Measurements from ENCODE around the gene BLACAT1.
A peak's percentile ranks its signal among the peaks of the same experiment; 100 is the strongest.

The BLACAT1 gene

GRCh38 chr1:205451202-205451601 lies 4.6 kb downstream of the BLACAT1 start:
- TF ChIP-seq EP300 (IDR thresholded peaks at IDR 0.05; ENCODE audit: borderline replicate concordance), result no peak; the same call in 1 of the 2 replicates
- TF ChIP-seq TEAD4 (IDR thresholded peaks at IDR 0.05), result peak; percentile 48
- no peak for TF ChIP-seq REST (IDR thresholded peaks at IDR 0.05; ENCODE audit: low read depth)
- 0 out of 2 replicates have a peak, but pooled peaks have one; percentile 12 for TF ChIP-seq MAX (IDR thresholded peaks at IDR 0.05)

- TF ChIP-seq CEBPB (IDR thresholded peaks at IDR 0.05) (no peak), EGR1 (IDR thresholded peaks at IDR 0.05) (no peak), EP300 (IDR thresholded peaks at IDR 0.05; ENCODE audit: borderline replicate concordance) (no peak; the same call in 1 of the 2 replicates), YY1 (IDR thresholded peaks at IDR 0.05; ENCODE audit: low read depth) (0 out of 2 replicates have a peak, but pooled peaks have one; percentile 11)
These were observed 5.4 kb downstream of the BLACAT1 start for GRCh38 chr1:205450448-205450847.

GRCh38 chr1:205449750-205450443 lies 5.9 kb downstream of the BLACAT1 start:
- TF ChIP-seq EGR1 (IDR thresholded peaks at IDR 0.05) (0 out of 2 replicates have a peak, but pooled peaks have one; percentile 20), TCF12 (IDR thresholded peaks at IDR 0.05; ENCODE audit: low read depth) (peak; percentile 13; the same call in 1 of the 2 replicates), NFIC (IDR thresholded peaks at IDR 0.05) (peak; percentile 48; the same call in 1 of the 2 replicates), TAF1 (IDR thresholded peaks at IDR 0.05; ENCODE audit: low read depth) (peak; percentile 26; the same call in 1 of the 2 replicates), REST (IDR thresholded peaks at IDR 0.05; ENCODE audit: low read depth) (no peak), FOXM1 (IDR thresholded peaks at IDR 0.05; ENCODE audit: borderline replicate concordance, low read depth) (no peak), EP300 (IDR thresholded peaks at IDR 0.05; ENCODE audit: borderline replicate concordance) (peak; percentile 34), ZBTB7A (IDR thresholded peaks at IDR 0.05; ENCODE audit: low read depth) (peak; percentile 71)

- TF ChIP-seq EGR1 (IDR thresholded peaks at IDR 0.05) (no peak), YY1 (IDR thresholded peaks at IDR 0.05; ENCODE audit: low read depth) (no peak), USF1 (IDR thresholded peaks at IDR 0.05) (no peak)
These were observed 6.5 kb downstream of the BLACAT1 start for GRCh38 chr1:205449254-205449749.

- TF ChIP-seq RAD21 (IDR thresholded peaks at IDR 0.05; ENCODE audit: low read depth) (no peak), NFIC (IDR thresholded peaks at IDR 0.05) (no peak), TAF1 (IDR thresholded peaks at IDR 0.05; ENCODE audit: low read depth) (no peak), REST (IDR thresholded peaks at IDR 0.05; ENCODE audit: low read depth) (no peak), TCF12 (IDR thresholded peaks at IDR 0.05; ENCODE audit: low read depth) (no peak)
These were observed 7.1 kb downstream of the BLACAT1 start for GRCh38 chr1:205448540-205449253.
